HG03103 (cell line): ENCODE measurements around the gene MUC2.

ENCODE experiments used
- ATAC-seq: cut with Tn5 transposase; IDR thresholded peaks from one replicate; pipeline ENCODE4 v1.9.1; 2021; ENCODE audit warnings: low read depth; ENCODE audit not compliant: unreplicated experiment

Gene MUC2

GRCh38 chr11:1085440-1086170, 10.9 kb downstream of the MUC2 start:
- ATAC-seq = no peak

- ATAC-seq = no peak
Observed at GRCh38 chr11:1086171-1087102, 11.8 kb downstream of the MUC2 start.

- no peak for ATAC-seq
Observed at GRCh38 chr11:1087279-1087960, 12.7 kb downstream of the MUC2 start.

- ATAC-seq = no peak
Observed at GRCh38 chr11:1087961-1088926, 13.6 kb downstream of the MUC2 start.

GRCh38 chr11:1088927-1089737, 14.5 kb downstream of the MUC2 start:
- no peak for ATAC-seq

GRCh38 chr11:1089738-1090599, 15.3 kb downstream of the MUC2 start:
- no peak for ATAC-seq

- no peak for ATAC-seq
Observed at GRCh38 chr11:1090600-1091331, 16.1 kb downstream of the MUC2 start.

- ATAC-seq = no peak
Observed at GRCh38 chr11:1091332-1092083, 16.8 kb downstream of the MUC2 start.

GRCh38 chr11:1092145-1092670, 17.5 kb downstream of the MUC2 start:
- no peak for ATAC-seq

GRCh38 chr11:1092919-1093318, 18.2 kb downstream of the MUC2 start:
- no peak for ATAC-seq

GRCh38 chr11:1099519-1100355, 25.1 kb downstream of the MUC2 start:
- no peak for ATAC-seq

GRCh38 chr11:1100417-1101245, 26.0 kb downstream of the MUC2 start:
- ATAC-seq = no peak

- ATAC-seq = no peak
Observed at GRCh38 chr11:1101318-1102089, 26.8 kb downstream of the MUC2 start.
